Stimulated activated CD4-positive, alpha-beta T cell treated with anti-CD3 and anti-CD28 coated beads, Interleukin-1b, Interleukin-23, amount 100 ng/mL, for 4 hours (primary cell): Measurements from ENCODE around the gene PHF12.

Experiments
- DNase-seq, 2 donors: peaks; one replicate each; pipeline ENCODE4 v3.0.0-alpha.2; 2020; ENCODE audit warnings: low read depth in 2 of 2

The PHF12 gene

DNA sequence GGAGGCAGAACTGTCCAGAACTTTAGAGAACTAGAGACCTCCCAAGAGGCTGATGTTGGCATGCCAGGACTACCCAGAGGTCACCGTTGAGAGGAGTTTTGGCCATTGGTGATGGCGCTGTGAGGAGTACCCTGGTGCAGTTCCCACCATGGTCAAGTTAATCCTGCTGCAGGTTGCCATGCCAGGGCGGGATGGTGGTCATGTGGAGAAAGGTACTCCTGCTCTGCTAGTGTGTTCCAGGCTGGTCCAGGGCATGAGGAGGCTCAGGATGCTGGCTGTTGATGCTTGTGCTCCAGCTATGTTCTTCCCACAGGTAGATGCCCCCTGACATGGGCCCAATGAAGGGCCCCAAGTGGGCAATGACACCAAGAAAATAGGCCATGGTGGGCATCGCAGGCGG, 4.1 kb upstream of the PHF12 start:
- no peak for DNase-seq

DNA sequence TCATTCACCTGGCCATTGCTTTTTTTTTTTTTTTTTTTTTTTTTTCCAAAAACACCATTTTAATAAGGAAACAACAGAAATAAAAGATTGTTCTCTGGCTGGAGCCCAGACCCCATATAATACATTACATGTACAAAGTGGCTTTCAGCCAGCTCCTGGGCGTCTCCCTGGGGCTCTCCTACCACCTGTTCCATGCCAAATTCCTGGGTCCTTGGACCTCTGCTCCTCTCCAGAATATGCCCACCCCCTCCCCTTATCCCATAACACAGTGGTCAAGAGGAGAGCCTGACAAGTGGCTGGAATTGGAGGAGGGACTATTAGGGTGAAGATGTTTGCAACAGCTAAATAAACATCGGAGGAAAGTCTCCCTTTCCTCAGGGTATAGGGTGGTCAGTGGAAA, 3.6 kb upstream of the PHF12 start:
- no peak for DNase-seq

DNA sequence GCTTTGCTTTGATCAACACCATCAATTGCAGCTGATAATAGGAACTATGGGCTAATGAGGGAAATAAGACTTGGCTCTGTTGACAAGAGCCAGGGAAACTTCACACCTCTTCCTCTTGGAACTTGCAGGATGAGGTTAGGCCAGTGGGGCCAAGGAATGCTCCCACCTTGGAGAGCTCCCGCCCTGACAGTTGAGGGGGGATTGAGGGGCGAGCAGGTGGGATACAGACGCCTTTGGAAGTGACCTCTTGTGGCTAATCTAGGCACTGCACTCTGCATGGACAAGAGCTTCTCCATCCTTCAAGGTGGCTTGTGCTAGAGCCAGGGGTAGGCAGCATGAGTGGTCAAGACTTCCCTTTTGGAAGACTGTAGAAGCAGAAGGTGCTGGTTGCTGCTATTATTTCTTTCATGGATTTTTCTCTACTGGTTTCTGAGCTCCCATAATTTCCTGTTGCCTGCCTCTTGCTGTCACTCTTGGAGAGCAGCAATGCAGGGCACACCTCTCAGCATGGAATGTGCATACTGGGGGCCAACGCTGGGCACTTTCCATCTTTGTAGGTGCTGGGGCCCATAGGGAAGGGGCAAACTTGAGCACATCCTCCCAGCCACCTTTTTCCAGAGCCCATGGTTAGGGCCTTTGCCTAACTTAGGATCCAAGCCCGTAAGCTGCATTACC, 2.3 kb upstream of the PHF12 start:
- DNase-seq: peak; percentile 15 to 32

DNA sequence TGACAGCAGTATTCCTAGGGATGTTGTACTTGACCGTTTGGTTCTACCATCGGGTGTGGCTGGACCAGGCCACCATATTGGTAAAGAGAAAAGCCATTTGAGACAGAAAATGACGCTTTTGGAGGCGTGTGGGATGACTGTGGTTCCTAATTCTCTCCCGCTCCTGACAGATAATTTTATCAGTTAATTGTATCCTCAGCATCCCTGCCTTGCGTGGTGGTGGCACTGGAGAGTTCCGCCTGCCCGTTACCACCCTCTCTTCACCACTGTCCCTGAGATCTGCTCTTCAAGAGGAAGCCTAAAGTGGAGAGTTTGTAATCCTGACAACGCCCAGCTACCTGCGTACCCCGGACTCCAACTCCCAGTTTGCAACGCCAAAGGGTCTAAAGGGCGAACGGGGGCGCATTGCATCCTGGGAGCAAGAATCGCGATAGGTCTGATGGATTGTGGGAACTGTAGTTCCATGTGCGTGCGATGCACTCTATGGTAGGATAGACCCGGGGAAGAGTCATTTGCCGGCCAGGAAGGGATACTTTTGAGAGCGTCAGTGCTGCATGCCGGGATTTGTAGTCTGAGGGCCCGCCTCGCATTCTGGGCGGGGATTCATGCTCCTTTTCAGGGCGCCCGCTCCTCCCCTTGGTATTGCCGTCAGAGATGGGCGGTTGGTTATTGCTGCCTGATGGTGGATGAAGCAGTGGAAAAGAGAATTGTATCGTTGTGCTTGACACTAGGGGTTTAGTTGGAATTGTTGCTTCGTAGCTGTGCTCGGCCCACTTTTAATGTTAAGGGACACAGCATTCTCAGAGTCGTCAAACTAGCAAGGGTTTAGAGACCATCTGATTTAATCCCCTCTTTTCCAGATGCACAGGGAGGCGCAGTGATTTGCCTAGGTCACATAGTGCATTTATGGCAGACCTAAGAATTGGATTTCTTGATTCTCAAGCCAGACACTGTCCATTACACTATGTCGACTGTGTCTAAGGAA, 965 bp upstream of the PHF12 start:
- peak; percentile 77 to 88 for DNase-seq

DNA sequence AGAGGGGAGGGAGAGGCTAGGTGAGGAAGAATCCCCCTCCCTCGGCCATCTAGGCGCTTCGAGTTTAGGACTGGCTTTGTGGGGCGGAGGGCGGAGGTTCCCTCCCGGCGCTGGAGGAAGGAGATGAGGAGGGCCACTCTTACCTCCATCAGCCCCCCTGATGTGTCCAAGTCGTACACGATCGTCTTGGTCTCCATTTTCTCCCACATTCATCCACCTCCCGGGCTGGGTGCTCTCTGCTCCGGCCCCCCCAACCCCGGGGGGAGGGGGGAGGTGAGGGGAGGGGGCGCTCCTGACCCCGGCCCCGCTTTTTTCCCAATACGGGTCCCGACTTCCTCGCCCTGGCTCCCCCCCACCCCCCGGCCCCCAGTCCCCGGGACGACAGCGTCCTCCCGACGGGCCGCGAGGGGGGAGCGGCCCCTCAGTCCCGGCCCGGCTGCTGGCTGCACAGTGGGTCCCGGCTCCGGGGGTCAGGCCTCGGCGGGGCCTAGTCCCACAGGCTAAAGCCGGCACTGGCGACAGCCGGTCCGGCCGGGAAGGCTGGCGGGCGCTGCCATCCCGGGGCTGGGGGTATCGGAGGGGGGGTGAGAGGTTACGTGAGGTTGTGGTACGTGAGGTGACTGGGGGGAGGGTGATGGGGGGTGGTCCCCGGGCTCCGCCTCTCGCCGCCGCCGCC, 428 bp downstream of the PHF12 start:
- peak in 1 of 2 donors; percentile 4 for DNase-seq

DNA sequence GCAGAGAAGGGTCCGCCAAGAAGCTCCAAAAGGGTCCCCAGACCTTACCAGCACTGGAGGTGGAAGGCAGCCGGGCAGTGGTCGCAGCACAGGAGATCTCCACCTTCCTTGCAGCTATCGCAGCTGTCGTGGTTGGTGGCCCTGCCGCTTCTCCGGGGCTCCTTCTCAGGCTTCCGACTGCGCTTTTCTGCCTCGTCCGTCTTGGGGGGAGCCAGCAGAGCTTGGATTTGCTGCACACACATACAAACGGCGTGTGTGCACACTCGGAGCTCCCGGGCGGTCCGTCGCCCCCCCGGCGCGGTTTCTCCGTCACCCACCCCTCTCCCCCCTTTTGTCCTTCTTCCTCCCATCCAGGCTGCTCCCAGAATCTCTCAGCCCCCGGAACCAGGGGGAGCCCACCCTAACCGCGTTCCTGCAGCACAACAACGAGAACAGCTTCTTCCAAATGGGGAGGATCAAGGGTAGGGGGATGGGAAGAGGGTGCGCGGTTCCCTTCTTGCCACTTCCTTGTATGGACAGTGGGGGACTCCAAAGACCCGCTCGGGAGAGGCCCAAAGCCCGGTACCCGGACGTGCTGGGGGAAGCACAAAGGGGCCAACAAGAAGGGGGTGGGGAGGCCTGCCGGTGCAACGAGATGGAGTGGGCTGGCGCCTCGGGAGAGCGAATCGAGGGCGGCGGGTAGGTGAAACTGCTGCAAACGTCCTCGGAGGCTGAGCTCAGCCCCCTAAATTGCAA, 1.1 kb downstream of the PHF12 start:
- DNase-seq: peak; percentile 10 to 39

DNA sequence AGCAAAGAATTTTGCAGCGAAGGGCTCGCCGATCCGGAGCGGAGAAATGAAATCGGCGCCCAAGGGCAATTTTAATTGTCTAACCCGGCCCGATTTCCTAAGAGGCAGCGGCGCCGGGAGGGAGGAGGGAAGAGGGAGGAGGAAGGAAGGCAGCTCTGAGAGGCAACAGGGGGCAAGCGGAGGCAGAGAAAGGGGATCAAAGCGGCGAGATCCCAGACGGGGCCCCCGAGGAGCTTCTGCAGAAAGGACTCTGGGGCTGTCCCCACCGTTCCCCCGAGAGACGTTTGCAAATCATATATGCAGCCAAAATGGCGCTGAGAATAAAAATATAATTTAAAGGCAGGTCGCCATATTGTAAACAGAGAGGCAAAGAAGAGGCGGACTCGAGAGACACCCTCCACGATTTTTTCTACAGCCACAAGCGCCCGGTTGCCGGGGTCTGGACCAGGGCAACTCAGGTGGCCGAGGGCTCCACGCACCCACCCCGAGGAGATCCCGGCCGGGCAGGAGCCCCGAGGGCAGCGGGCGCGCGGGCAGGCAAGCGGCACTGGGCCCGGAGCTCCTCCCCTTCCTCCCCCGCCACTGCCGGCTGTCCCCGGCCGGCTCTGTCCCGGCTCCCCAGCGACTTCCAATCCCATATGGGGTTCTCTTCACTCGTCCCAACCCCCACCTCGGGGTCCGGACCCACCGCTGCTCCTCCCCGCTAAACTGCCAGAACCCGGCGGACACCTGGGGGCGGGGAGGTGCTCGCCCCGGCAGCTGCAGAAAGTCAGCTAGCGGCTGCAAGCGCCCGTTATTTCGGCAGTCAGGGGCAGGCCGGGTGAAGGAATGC, 1.9 kb downstream of the PHF12 start:
- DNase-seq: peak; percentile 27 to 56

DNA sequence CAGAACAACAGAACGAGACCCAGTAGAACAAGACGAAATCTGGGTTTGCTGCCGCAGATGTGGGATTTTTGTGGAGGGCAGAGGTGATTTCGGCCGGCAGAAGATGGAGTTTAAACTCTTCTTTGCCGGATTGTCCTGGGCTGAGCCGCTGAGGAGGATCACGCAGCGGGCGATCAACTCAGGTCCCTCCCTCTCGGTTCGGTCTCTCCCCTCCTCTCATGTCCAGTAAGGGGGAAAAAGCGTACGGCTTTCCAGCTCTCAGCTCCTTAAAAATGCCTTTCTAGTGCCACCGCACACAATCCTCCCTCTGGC, 2.5 kb downstream of the PHF12 start:
- DNase-seq: no peak

DNA sequence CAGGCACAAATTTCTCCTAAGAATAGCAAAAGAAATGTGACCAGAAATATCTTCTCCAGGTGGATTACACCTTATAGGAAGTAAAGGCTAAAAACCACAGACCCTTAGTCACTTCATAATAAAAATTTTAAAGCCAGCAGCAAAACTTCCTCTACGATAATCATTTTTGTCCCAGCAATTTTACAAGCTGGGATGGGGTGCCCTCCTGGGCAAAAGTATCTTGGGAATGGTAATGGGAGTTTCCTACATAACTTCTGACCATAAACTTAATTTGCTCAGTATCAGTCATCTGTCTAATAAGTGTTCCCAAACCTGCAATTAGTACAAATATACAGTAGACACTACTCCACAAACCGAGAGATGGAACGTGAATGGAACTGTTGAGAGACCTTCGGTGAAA, 3.0 kb downstream of the PHF12 start:
- no peak for DNase-seq

DNA sequence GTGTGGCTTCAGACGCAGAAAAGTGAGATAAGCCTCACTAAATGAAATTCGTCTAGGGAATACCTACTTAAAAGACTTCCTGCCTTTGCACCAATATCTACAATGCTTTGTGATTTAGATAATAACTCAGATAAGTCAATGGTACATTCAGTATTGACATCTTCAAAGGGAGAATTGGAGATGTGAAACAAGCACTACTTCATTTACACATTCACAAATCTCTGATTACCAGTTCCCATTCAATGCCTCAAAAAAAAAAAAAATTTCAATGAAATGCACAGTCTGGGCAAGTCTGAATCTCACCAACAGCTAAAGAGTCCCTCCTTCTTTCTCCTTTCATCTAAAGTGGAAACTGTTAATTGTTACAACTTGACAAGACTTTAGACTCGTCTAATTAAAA, 3.7 kb downstream of the PHF12 start:
- no peak for DNase-seq

DNA sequence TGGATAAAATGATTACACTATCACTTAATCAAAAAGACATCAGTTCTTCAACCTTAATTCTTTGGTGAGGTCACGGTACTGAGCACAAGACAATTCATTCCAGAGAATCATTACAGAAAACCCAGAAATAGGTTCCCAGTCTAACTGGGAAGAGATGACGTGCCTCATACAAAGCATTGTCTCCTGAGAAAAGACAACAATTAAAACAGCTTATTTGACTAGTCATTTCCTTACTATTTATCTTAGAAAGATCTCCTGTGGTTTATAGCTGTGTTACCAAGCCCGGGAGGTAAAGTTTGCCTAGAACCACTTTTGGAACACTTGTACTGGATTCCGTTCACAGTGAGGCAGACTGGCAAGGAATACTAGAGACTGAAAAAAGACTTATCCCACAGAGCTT, 5.1 kb downstream of the PHF12 start:
- DNase-seq: no peak

DNA sequence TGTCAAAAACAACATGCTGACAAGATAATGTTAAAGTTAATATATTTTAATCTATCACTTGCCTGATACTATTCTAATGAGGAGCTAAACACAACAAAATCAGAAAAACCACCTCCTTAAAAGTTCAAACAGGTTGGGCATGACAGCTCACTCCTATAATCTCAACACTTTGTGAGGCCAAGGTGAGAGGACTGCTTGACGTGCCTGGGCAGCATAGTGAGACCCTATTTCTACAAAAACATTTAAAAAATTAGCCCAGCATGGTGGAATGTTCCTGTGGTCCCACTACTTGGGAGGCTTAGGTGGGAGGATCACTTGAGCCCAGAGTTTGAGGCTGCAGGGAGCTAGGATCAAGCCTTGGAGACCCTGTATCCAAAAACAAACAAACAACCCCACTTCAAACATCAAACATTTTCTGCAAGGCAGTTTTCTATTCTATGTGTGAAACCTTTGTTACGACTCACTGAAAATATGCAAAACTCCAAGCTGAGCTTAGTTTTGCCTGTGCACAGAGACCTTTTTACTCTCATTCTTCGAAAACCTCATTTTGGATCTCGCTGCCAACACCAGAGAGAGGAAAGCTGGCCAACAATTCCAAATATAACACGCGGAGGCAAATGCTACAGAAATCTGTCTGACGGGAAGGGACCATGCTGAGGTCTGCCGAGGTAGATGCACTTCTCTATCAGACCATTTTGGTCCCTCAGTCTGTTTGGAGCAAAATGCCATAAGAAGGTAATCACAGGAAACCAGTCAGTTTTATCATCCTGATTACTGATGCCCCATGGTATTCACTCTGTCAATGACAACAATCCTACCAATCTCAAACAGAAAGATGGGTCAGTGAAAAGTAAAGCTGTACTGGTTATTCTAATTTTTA, 6.2 kb downstream of the PHF12 start:
- DNase-seq: no peak

DNA sequence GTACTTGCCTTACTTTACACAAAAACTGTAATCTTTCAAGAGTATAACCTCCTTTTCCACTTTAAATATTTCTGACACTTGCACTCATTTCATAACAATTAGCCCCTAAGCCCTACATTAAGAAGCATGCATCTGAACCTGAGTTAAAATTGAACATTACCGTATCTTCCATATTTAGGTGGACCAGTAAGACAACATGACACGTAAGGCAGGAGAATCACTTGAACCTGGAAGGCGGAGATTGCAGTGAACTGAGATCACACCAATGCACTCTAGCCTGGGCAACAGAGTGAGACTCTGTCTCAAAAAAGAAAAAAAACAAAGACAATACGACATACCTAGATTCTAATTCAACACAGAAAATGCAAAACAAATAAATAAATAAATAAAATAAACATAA, 7.0 kb downstream of the PHF12 start:
- DNase-seq: no peak

DNA sequence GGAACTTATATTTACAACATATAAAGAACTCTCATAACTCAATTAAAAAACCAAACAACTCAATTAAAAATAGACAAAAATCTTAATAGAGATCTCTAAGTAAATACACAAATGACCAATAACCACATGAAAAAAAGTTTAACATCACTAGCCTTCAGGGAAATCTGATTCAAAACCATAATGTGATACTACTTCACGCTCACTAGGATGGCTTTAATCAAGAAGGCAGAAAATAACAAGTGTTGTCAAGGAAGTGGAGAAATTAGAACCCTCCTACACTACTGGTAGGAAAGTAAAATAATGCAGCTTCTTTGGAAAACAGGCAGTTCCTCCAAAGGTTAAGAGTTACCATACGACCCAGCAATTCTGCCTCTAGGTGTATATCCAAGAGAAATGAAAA, 8.4 kb downstream of the PHF12 start:
- DNase-seq: no peak

DNA sequence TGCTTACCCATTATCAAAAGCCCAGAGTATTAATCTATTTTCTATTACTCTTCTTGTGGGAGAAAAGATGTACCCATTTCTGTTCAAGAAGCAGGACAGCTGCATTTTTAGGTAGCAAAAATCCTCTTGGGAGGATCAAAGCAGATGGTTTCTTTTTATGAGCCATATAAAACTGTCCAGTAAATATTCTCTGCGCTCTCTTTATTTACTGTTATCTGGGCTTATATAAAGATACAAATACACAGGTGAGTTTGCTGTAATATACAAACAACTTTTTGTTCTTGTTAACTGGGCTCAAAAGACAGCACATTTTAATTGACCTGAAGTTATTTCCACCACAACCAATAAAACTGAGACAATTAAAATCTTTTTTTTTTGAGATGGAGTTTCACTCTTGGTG, 10.1 kb downstream of the PHF12 start:
- no peak for DNase-seq

DNA sequence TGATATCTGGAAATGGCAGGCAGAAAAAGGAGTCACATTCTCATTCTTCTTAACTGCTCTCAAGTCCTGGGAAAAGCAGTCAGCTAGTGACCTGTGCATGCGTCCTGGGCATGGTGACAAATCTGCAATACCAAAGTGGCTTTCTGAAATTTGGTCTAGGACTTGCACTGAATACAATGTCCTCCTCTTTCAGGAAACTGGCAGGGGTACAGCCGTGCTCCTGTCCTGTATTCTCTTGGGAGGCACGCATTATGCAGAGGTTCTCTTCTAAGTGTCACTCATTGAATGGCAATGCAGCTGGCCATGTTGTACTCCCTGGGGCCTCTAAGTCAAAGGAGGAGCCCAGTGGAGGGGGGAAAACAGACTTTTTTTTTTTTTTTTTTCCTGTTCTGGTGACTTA, 10.6 kb downstream of the PHF12 start:
- DNase-seq: no peak

DNA sequence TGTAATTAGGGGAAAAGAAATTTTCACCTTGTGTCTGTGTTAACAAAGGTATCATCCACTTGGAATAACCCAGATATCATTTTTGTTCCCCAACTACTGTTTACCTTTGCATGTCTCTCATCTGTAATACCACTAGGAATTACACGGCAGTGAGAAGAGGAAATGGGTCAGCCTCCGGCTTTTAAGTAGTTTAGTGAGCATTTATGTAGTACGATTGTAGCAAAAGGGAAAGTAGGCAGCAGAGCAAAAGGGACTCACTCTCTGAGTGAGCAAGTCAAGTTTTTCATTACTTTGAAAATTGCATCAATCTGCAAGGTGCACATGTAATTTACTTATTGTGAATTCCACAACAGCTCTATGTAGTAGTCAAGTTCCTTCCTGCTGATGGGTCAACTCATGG, 11.2 kb downstream of the PHF12 start:
- no peak for DNase-seq

DNA sequence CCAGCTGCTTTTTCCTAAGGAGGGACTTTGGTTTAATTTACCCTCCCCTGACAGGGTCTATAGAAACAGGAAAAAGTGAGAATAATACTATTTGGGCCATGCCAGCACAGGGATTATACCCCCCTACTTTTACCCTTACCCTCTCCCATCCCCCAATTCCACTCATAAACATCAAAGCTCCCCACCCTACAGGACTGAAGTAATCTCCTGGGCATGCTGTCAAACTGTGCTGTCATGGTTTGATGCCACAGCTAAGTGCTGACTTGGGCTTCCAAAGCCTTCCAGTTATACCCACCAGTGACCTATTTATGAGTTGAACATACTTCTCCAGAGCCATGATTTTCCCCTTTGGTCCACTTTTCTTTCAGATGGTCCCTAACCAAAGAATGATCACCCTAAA, 12.8 kb downstream of the PHF12 start:
- DNase-seq: no peak

DNA sequence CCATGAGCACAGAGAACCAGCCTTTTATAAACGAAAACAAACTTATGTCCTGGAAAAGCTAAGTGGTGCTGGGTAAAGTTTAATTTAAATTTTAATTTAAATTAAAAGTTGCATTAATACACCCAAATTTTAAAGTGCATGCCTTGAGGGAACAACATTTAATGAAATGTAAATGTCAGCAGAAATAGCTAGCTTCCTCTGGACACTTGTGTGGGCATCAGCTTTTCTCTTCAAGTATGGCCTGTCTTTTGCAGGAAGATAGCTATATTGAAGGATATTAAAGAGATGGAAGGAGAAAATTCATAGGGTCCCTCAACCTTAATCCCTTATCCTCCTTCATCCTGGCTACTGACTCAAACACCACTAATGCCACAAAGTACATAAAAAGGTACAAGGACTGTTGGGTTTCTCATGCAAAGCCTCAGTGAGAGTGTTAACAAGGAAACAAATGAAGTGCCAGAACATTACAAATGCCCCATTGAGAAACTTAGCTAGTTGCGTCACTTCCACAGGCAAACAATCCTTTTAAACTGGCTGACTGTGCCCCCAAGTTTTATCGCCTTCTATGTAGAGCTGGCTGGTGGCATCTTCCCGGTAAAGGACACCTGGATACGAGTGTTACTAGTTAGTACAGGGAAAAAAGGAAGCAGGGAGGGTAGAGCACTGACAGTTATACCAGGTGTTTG, 14.1 kb downstream of the PHF12 start:
- no peak for DNase-seq
